Mesothelial cell of epicardium (in vitro differentiated cells): ENCODE data around the gene PPDPF. TPM values are rescaled to one million over a fixed set of nuclear protein-coding genes. Genes with fewer than 3 reads are reported as not detected.
"Not testable (repeated sequence)": the region's sequence is repeated elsewhere in the genome, so short reads cannot be mapped to it uniquely, and the experiment has no call there.

ENCODE experiments used
- DNase-seq, 2 experiments: peaks; one replicate each; pipeline ENCODE4 v3.0.0; 2021; ENCODE audit warnings: low spot score in 2 of 2; ENCODE audit not compliant: unreplicated experiment in 2 of 2
- H3K27ac Mint-ChIP-seq: 2 replicates; pipeline ENCODE4 v1.8.0; 2021; ENCODE audit warnings: mixed read lengths
- H3K27me3 Mint-ChIP-seq: 2 replicates; pipeline ENCODE4 v1.8.0; 2021; ENCODE audit warnings: low read depth, mixed read lengths
- H3K36me3 Mint-ChIP-seq: 2 replicates; pipeline ENCODE4 v1.8.0; 2021; ENCODE audit warnings: mixed read lengths
- H3K4me1 Mint-ChIP-seq: 2 replicates; pipeline ENCODE4 v1.8.0; 2021; ENCODE audit warnings: mixed read lengths
- H3K4me3 Mint-ChIP-seq: 2 replicates; pipeline ENCODE4 v1.8.0; 2021; ENCODE audit warnings: mild to moderate bottlenecking, moderate library complexity, mixed read lengths
- H3K9me3 Mint-ChIP-seq: 2 replicates; pipeline ENCODE4 v1.8.0; 2021; ENCODE audit warnings: mixed read lengths
- total RNA-seq: library from RNA; stranded (reverse); gene quantifications from 3 replicates; pipeline ENCODE4 v1.2.1, GENCODE V29; 2021
- TF ChIP-seq, protein P1 (sequence below): fragments of 200-600 bp; sonication (generic); IDR thresholded peaks from one replicate; pipeline ENCODE4 v1.5.0; 2021; ENCODE audit warnings: antibody characterized with exemption; ENCODE audit not compliant: unreplicated experiment

PPDPF gene
- total RNA-seq, 1 donor from 2014 or later, result 271 TPM

DNA sequence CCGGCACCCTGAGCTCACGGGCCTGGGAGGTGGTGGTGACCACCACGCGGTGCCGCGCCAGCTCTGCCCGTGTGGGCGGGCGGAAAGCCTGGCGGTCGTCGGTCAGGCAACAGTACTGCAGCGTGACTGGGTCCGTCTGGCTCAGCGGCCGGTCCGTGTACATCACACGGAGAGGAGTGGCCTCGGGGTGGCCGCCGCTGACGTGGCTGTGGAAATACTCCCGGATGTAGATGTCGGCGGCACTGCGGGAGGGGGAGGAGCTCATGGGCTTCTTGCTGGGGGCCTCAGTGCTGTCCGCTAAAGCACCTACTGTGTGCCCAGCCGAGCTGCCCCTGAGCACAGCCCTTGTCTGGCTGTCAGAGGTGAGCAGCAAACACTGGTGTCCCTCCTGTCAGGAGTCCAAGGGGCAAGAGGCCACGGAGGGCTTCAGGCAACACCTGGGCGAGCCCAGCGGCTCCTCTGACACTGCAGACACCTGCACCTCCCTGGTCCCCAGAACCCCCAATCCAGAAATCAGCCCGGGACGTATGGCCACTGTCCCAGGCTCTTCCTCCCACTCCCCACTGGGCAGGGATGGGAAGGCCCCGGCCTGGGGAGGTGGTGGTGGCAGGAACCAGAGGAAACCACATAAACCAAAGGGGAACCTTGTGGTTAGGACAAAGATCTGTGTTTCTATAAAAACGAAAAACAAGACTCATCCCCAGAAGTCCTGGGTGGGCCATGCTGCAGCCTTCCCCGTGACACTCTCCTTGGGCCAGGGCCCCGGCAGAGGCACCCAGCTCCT, 47.0 kb downstream of the PPDPF start:
- DNase-seq, result no peak
- Mint-ChIP-seq H3K4me1 (no peaks in the 10 kb centered on the region), H3K9me3 (no peaks in the 10 kb centered on the region), H3K27me3 (no peaks in the 10 kb centered on the region), H3K27ac (no peak overlapping the region), H3K4me3 (no peak overlapping the region), H3K36me3 (no peaks in the 10 kb centered on the region)
- TF ChIP-seq, protein P1, sequence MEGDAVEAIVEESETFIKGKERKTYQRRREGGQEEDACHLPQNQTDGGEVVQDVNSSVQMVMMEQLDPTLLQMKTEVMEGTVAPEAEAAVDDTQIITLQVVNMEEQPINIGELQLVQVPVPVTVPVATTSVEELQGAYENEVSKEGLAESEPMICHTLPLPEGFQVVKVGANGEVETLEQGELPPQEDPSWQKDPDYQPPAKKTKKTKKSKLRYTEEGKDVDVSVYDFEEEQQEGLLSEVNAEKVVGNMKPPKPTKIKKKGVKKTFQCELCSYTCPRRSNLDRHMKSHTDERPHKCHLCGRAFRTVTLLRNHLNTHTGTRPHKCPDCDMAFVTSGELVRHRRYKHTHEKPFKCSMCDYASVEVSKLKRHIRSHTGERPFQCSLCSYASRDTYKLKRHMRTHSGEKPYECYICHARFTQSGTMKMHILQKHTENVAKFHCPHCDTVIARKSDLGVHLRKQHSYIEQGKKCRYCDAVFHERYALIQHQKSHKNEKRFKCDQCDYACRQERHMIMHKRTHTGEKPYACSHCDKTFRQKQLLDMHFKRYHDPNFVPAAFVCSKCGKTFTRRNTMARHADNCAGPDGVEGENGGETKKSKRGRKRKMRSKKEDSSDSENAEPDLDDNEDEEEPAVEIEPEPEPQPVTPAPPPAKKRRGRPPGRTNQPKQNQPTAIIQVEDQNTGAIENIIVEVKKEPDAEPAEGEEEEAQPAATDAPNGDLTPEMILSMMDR, result no peak

DNA sequence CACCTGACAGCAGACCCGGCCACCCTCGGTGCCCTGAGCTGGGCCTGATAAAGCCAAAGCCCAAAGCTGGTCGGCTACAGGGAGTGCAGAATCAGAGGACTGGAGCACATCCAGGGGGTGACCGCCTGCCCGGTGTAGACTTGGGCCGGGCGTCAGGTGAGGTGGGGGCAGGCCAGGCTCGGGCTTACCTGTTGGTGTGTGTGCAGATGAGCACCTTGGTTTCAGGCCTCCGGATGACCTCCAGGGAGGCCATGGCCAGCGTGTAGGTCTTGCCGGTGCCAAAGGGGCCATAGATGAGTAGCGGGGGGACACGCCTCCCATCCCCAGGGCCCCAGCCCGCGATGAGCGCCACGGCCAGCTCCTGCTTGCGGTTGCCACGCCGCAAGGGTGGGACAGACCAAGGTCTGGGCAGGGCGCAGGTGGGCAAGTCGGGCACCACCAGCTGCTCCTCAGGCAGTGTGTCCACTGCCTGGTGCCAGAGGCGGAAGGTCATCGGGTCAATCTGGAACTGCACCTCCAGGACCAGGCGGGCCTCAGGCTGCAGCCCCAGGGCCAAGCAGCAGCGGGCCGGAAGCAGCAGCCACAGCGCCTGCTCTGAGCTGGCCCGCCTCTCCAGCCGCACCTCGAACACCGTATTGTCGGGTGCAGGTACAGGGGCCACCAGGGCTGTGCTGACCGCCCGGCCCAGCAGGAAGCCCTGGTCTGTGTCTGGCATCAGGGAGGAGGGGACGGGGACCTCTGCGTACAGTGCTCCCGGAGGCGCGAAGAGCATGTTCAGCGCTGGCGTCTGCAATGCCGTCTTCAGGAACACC, 47.8 kb downstream of the PPDPF start:
- no peak for DNase-seq
- Mint-ChIP-seq H3K4me3 (no peak overlapping the region), H3K9me3 (no peaks in the 10 kb centered on the region), H3K4me1 (no peaks in the 10 kb centered on the region), H3K27me3 (no peaks in the 10 kb centered on the region), H3K36me3 (no peaks in the 10 kb centered on the region), H3K27ac (no peak overlapping the region)
- TF ChIP-seq, protein P1, result no peak

DNA sequence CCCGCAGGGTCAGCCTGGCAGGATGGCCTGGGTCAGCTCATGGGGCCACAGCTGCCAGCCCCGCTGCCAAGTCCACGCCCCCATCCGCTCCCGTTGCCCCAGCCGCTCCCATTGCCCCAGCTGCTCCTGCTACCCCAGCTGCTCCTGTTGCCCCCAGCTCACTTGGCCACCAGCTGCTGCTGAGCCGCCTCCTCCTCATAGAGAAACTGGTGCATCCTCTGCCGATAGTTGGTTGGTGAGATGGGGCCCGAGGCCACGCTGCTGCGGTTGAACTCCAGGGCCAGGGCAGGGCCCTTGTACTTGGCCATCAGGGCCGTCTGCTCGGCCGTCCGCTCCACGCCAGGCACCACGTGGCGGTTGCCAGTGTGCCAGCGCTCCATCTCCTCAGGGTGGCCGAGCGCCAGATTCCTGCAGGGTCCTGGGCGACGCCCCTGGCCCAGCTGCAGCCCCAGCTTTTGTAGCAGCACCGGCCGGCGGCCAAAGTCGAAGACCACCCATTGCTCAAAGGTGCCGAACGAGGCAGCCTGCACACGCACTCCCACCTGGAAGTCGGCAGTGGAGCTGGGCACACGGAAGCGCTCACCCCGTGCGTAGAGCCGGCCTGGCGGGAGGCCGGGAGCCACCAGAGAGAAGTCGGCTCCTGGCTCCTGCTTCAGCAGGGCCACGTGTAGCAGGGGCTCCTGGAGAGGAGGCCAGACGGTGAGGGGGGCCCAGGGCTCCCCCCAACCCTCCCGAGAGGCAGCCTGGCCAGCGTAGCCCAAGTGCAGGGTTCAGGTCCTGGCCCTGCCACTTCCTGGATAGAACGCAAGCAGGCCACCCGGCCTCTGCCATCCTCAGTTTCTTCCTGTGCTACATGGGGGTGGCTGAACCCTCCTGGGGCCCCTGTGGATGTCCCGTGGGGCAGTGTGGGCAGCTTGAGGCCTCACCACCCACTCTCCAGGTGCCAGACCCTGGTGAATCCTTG, 48.7 kb downstream of the PPDPF start:
- Mint-ChIP-seq H3K4me1 (no peaks in the 10 kb centered on the region), H3K9me3 (no peaks in the 10 kb centered on the region), H3K36me3 (no peaks in the 10 kb centered on the region), H3K4me3 (no peak overlapping the region), H3K27ac (no peak overlapping the region), H3K27me3 (no peaks in the 10 kb centered on the region)
- TF ChIP-seq, protein P1, result no peak
- no peak for DNase-seq

DNA sequence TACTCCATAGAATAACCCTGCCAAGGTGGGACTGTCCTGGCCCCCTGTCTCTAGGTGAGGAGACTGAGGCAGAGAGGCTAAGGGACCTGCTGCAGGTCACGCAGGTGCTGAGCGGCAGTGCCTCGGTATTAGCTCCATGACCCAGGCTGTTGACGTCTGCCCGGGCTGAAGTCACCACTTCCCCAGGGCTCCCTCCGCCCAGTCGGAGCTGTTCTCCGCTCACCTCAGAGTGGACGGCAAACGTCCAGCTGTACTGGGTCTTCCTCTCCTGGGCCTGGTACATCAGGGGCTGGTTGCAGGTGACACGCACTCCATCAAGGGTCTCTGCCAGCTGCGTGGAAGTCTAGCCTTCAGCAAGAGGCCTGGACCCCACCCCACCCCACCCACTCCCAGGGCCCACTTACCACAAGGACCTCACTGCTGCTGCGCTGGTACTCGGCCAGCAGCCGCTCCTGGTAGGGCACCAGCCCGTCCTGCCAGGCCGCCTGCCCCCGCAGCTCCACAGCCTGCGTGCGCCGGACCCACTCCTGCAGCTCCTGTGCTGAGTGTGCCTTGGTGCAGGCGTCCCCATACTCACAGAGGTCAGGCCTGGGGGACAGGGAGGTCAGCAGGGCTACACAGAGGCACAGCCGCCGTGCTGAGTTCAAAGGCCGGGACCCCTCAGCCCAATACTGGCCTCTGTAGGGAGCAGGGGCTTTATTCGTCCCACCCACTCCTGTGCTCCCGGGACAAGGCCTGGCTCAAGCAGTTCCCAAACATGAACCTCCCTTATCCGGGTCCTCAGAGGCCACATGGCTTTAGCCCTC, 49.9 kb downstream of the PPDPF start:
- no peaks in the 10 kb centered on the region for H3K4me1 Mint-ChIP-seq

DNA sequence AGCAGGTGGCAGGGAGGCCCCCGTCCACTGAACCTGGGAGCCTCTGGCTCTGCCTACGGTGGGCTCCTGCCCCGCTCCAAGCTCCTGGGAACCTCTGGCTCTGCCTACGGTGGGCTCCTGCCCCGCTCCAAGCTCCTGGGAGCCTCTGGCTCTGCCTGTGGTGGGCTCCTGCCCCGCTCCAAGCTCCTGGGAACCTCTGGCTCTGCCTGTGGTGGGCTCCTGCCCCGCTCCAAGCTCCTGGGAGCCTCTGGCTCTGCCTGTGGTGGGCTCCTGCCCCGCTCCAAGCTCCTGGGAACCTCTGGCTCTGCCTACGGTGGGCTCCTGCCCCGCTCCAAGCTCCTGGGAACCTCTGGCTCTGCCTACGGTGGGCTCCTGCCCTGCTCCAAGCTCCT, 50.5 kb downstream of the PPDPF start:
- H3K27me3 Mint-ChIP-seq, DNase-seq, H3K9me3 Mint-ChIP-seq, H3K4me1 Mint-ChIP-seq, H3K4me3 Mint-ChIP-seq, H3K36me3 Mint-ChIP-seq, H3K27ac Mint-ChIP-seq: not testable (repeated sequence)

More for the DNA sequence above, 49.9 kb downstream of the PPDPF start:
- Mint-ChIP-seq H3K27ac (no peak overlapping the region), H3K36me3 (no peaks in the 10 kb centered on the region), H3K4me3 (no peak overlapping the region), H3K27me3 (no peaks in the 10 kb centered on the region), H3K9me3 (no peaks in the 10 kb centered on the region)
- TF ChIP-seq, protein P1, result no peak
- no peak for DNase-seq

Other genes starting within 250 kb of the PPDPF start
- gene ARFGAP1, start 248.0 kb upstream of the PPDPF start, total RNA-seq, result 193 to 210 TPM (median 208 TPM) in 3 replicates
- gene COL20A1, start 227.6 kb upstream of the PPDPF start, total RNA-seq, result 0.16 to 0.25 TPM in 2 of 3 replicates, not detected in the other
- gene CHRNA4, start 159.4 kb upstream of the PPDPF start, total RNA-seq, result 0.11 to 0.63 TPM (median 0.43 TPM) in 3 replicates
- gene KCNQ2, start 48.1 kb upstream of the PPDPF start, total RNA-seq, result 9.7 to 11.8 TPM (median 10.0 TPM) in 3 replicates
- gene EEF1A2, start 21.7 kb upstream of the PPDPF start, total RNA-seq, result 14.4 to 15.6 TPM (median 14.6 TPM) in 3 replicates
- gene PTK6, start 16.6 kb downstream of the PPDPF start, total RNA-seq, result 0.11 to 0.18 TPM in 2 of 3 replicates, not detected in the other
- not detected in 3 replicates for gene SRMS, start 27.0 kb downstream of the PPDPF start, total RNA-seq
- 0.86 to 1.4 TPM (median 1.1 TPM) in 3 replicates for gene FNDC11, start 33.4 kb downstream of the PPDPF start, total RNA-seq
- gene HELZ2, start 53.5 kb downstream of the PPDPF start, total RNA-seq, result 35.1 to 44.4 TPM (median 40.0 TPM) in 3 replicates
- 16.1 to 17.2 TPM (median 17.0 TPM) in 3 replicates for gene GMEB2, start 106.3 kb downstream of the PPDPF start, total RNA-seq
- 29.9 to 34.1 TPM (median 32.1 TPM) in 3 replicates for gene STMN3, start 132.7 kb downstream of the PPDPF start, total RNA-seq
- gene RTEL1, start 137.5 kb downstream of the PPDPF start, total RNA-seq, result 38.7 to 45.2 TPM (median 42.2 TPM) in 3 replicates
- gene TNFRSF6B, start 175.9 kb downstream of the PPDPF start, total RNA-seq, result 1.6 TPM in 1 of 3 replicates, not detected in the others
- gene ARFRP1, start 187.2 kb downstream of the PPDPF start, total RNA-seq, result 45.3 to 47.2 TPM (median 46.1 TPM) in 3 replicates
- gene ZGPAT, start 187.3 kb downstream of the PPDPF start, total RNA-seq, result 31.3 to 36.6 TPM (median 34.6 TPM) in 3 replicates
- 13.8 to 18.4 TPM (median 16.5 TPM) in 3 replicates for gene LIME1, start 215.9 kb downstream of the PPDPF start, total RNA-seq
- 114 to 122 TPM (median 122 TPM) in 3 replicates for gene SLC2A4RG, start 219.0 kb downstream of the PPDPF start, total RNA-seq